ENCODE data around the gene COASY.

GRCh38 chr17:42579794-42580551, 18.0 kb downstream of the COASY start:
- TF ChIP-seq CTCF (conservative IDR thresholded peaks at IDR 0.05; ENCODE audit: low read depth in 2 of 2) = no peak
- TF ChIP-seq POLR2AphosphoS5 (IDR thresholded peaks at IDR 0.05; ENCODE audit: low read depth) = no peak
- no peak for TF ChIP-seq EZH2 (IDR thresholded peaks at IDR 0.05; ENCODE audit: low read depth, unreplicated experiment)
- no peak for TF ChIP-seq EZH2phosphoT487 (IDR thresholded peaks at IDR 0.05; ENCODE audit: unreplicated experiment)

Data from GM23338 (cell line).